Liver (tissue), 9 donors: ENCODE data around the gene AATK. TPM values are rescaled to one million over a fixed set of nuclear protein-coding genes. Genes with fewer than 3 reads are reported as not detected.

Experiments
- DNase-seq: peaks from one replicate; pipeline ENCODE4 v3.0.0-alpha.2; 2017; ENCODE audit warnings: low spot score
- H3K27ac ChIP-seq, 2 donors: one replicate each; pipeline ENCODE4 v1.7.0; 2013; ENCODE audit warnings: inconsistent platforms in 2 of 2, low read length in 2 of 2, control low read depth in 1 of 2, low read depth in 1 of 2, mild to moderate bottlenecking in 1 of 2
- H3K27me3 ChIP-seq, 4 donors: one replicate each; pipeline versions ENCODE4 v1.6.1 to v1.7.0; 2013; ENCODE audit warnings: low read length in 3 of 4, inconsistent platforms in 1 of 4, mild to moderate bottlenecking in 1 of 4, moderate library complexity in 1 of 4; ENCODE audit not compliant: control insufficient read depth in 4 of 4, insufficient read depth in 4 of 4
- H3K36me3 ChIP-seq, 4 donors: one replicate each; pipeline versions ENCODE4 v1.6.1 to v1.7.0; 2013; ENCODE audit warnings: low read length in 3 of 4, mild to moderate bottlenecking in 3 of 4, low read depth in 1 of 4, moderate library complexity in 1 of 4; ENCODE audit not compliant: control insufficient read depth in 4 of 4, insufficient read depth in 3 of 4
- H3K4me1 ChIP-seq, 4 donors: one replicate each; pipeline versions ENCODE4 v1.6.1 to v1.7.0; 2013; ENCODE audit warnings: low read length in 3 of 4, mild to moderate bottlenecking in 3 of 4, moderate library complexity in 1 of 4; ENCODE audit not compliant: control insufficient read depth in 4 of 4, insufficient read depth in 4 of 4
- H3K4me3 ChIP-seq, 3 donors: one replicate each; pipeline versions ENCODE4 v1.6.1 to v1.7.0; 2013; ENCODE audit warnings: low read length in 3 of 3, control low read depth in 1 of 3, low read depth in 1 of 3, mild to moderate bottlenecking in 1 of 3
- H3K9ac ChIP-seq, 2 donors: one replicate each; pipeline ENCODE4 v1.7.0; 2013; ENCODE audit warnings: low read length in 2 of 2, mild to moderate bottlenecking in 2 of 2, moderate library complexity in 2 of 2, control low read depth in 1 of 2, low read depth in 1 of 2
- H3K9me3 ChIP-seq, 4 donors: one replicate each; pipeline versions ENCODE4 v1.6.1 to v1.7.0; 2013; ENCODE audit warnings: low read length in 3 of 4; ENCODE audit not compliant: control insufficient read depth in 4 of 4
- ATF3 ChIP-seq: IDR thresholded peaks from 2 replicates; pipeline ENCODE4 v1.6.1; 2016; ENCODE audit warnings: antibody characterized with exemption
- CTCF ChIP-seq: fragments of 150-350 bp; IDR thresholded peaks from 2 replicates; pipeline ENCODE4 v1.5.1; 2017; ENCODE audit warnings: improper control_type of control experiment, low read depth, low read length; ENCODE audit not compliant: missing input control
- EGR1 ChIP-seq, 2 donors: IDR thresholded peaks; 2 replicates each; pipeline ENCODE4 v1.6.1; 2016 to 2018; ENCODE audit warnings: antibody characterized with exemption in 2 of 2, low read depth in 2 of 2
- FOXA1 ChIP-seq: IDR thresholded peaks from 2 replicates; pipeline ENCODE4 v1.6.1; 2016; ENCODE audit warnings: antibody characterized with exemption
- HNF4A ChIP-seq, 2 donors: conservative IDR thresholded peaks; 2 replicates each; pipeline ENCODE4 v1.6.1; 2016; ENCODE audit warnings: antibody characterized with exemption in 2 of 2, mild to moderate bottlenecking in 2 of 2
- HNF4G ChIP-seq: IDR thresholded peaks from 2 replicates; pipeline ENCODE4 v1.6.1; 2016; ENCODE audit warnings: antibody characterized with exemption
- JUND ChIP-seq, 2 donors: IDR thresholded peaks; 2 replicates each; pipeline ENCODE4 v1.6.1; 2016; ENCODE audit warnings: antibody characterized with exemption in 2 of 2
- MAX ChIP-seq: IDR thresholded peaks from 2 replicates; pipeline ENCODE4 v1.6.1; 2016; ENCODE audit warnings: antibody characterized with exemption
- NR2F2 ChIP-seq: IDR thresholded peaks from 2 replicates; pipeline ENCODE4 v1.6.1; 2016; ENCODE audit warnings: antibody characterized with exemption
- RAD21 ChIP-seq, 2 donors: IDR thresholded peaks; 2 replicates each; pipeline ENCODE4 v1.6.1; 2016; ENCODE audit warnings: antibody characterized with exemption in 2 of 2, mild to moderate bottlenecking in 2 of 2
- REST ChIP-seq: IDR thresholded peaks from 2 replicates; pipeline ENCODE4 v1.6.1; 2016; ENCODE audit warnings: antibody characterized with exemption, mild to moderate bottlenecking
- RXRA ChIP-seq, 2 donors: IDR thresholded peaks; 2 replicates each; pipeline ENCODE4 v1.6.1; 2017 to 2018; ENCODE audit warnings: antibody characterized with exemption in 2 of 2, mild to moderate bottlenecking in 1 of 2
- SP1 ChIP-seq: IDR thresholded peaks from 2 replicates; pipeline ENCODE4 v1.6.1; 2018; ENCODE audit warnings: antibody characterized with exemption, mild to moderate bottlenecking
- TAF1 ChIP-seq: conservative IDR thresholded peaks from 2 replicates; pipeline ENCODE4 v1.6.1; 2016; ENCODE audit warnings: antibody characterized with exemption, mild to moderate bottlenecking
- YY1 ChIP-seq: IDR thresholded peaks from 2 replicates; pipeline ENCODE4 v1.6.1; 2016; ENCODE audit warnings: antibody characterized with exemption, mild to moderate bottlenecking
- WGBS: extraction: QIAGEN DNeasy Blood & Tissue Kit; methylation state at CpG from one replicate; pipeline ENCODE4 v1.1.7; 2013; 5-methylcytosine and 5-hydroxymethylcytosine counted together
- polyA plus RNA-seq, 2 donors: library from polyadenylated mRNA; stranded (reverse) in 1 of 2; unstranded in 1 of 2; fragments of 200-250 nt in 1 of 2; fragments of >200 nt in 1 of 2; fragmentation: Nextera tagmentation in 1 of 2; extraction: Ambion mirVana in 1 of 2; gene quantifications; one replicate each; pipeline versions ENCODE4 v1.2.1 to v1.2.3, GENCODE V29; 2013 to 2015
- total RNA-seq, 2 donors: library from RNA; depleted of rRNA; stranded (reverse); fragments of >200 nt; gene quantifications; one replicate each; pipeline ENCODE4 v1.2.3, GENCODE V29; 2014
- donor health status: healthy.
- donor health status: healthy.
- donor health status: healthy.
- donor health status: healthy.
- donor health status: healthy.

Gene AATK
- total and polyA plus RNA-seq, 4 donors = 0.24 to 2.3 (median 0.62) TPM

GRCh38 chr17:81140695-81141094 lies 25.3 kb downstream of the AATK start:
- DNase-seq = no peak
- TF ChIP-seq MAX = no peak
- TF ChIP-seq EGR1 (IDR thresholded peaks at IDR 0.05; ENCODE audit: low read depth in 2 of 2) = no peak
- TF ChIP-seq RXRA (IDR thresholded peaks at IDR 0.05) = no peak
- TF ChIP-seq HNF4A (conservative IDR thresholded peaks at IDR 0.05) = no peak
- no peak for TF ChIP-seq HNF4G
- no peak for TF ChIP-seq NR2F2
- no peak for TF ChIP-seq JUND (IDR thresholded peaks at IDR 0.05)
- no peak for TF ChIP-seq ATF3
- Histone ChIP-seq H3K9ac (no peak overlapping the region), H3K27me3 (no peaks in the 10 kb centered on the region), H3K36me3 (no peaks in the 10 kb centered on the region), H3K4me3 (no peak overlapping the region), H3K27ac (no peak overlapping the region), H3K4me1 (no peaks in the 10 kb centered on the region), H3K9me3 (no peaks in the 10 kb centered on the region)
- 94% methylated on average over 37 of the region's 37 CpGs for WGBS

GRCh38 chr17:81140018-81140417 lies 26.0 kb downstream of the AATK start:
- Histone ChIP-seq H3K9me3 (no peaks in the 10 kb centered on the region), H3K36me3 (no peaks in the 10 kb centered on the region), H3K27me3 (no peaks in the 10 kb centered on the region), H3K4me3 (no peak overlapping the region), H3K4me1 (no peaks in the 10 kb centered on the region), H3K27ac (no peak overlapping the region), H3K9ac (no peak overlapping the region)
- WGBS = 82% methylated on average over 8 of the region's 8 CpGs
- no peak for DNase-seq
- no peak for TF ChIP-seq HNF4G
- TF ChIP-seq HNF4A (conservative IDR thresholded peaks at IDR 0.05) = no peak
- TF ChIP-seq EGR1 (IDR thresholded peaks at IDR 0.05; ENCODE audit: low read depth in 2 of 2) = no peak
- TF ChIP-seq RAD21 (IDR thresholded peaks at IDR 0.05) = no peak
- no peak for TF ChIP-seq JUND (IDR thresholded peaks at IDR 0.05)
- TF ChIP-seq ATF3 = no peak
- TF ChIP-seq RXRA (IDR thresholded peaks at IDR 0.05) = no peak
- TF ChIP-seq REST = no peak
- no peak for TF ChIP-seq TAF1

GRCh38 chr17:81139428-81139827 lies 26.6 kb downstream of the AATK start:
- TF ChIP-seq CTCF (no peak), YY1 (no peak), RAD21 (IDR thresholded peaks at IDR 0.05) (no peak), REST (no peak), FOXA1 (no peak), NR2F2 (no peak), HNF4A (conservative IDR thresholded peaks at IDR 0.05) (no peak), SP1 (no peak), MAX (no peak), EGR1 (IDR thresholded peaks at IDR 0.05; ENCODE audit: low read depth in 2 of 2) (no peak), TAF1 (no peak), ATF3 (no peak)
- Histone ChIP-seq H3K9me3 (no peaks in the 10 kb centered on the region), H3K4me1 (no peaks in the 10 kb centered on the region), H3K27ac (no peak overlapping the region), H3K36me3 (no peaks in the 10 kb centered on the region), H3K27me3 (no peaks in the 10 kb centered on the region), H3K9ac (no peak overlapping the region), H3K4me3 (no peak overlapping the region)
- DNase-seq = no peak
- 87% methylated on average over 8 of the region's 8 CpGs for WGBS
